ENCODE results near the gene BICRAL.
"Not testable (repeated sequence)": the region's sequence is repeated elsewhere in the genome, so short reads cannot be mapped to it uniquely, and the experiment has no call there.

The BICRAL gene

DNA sequence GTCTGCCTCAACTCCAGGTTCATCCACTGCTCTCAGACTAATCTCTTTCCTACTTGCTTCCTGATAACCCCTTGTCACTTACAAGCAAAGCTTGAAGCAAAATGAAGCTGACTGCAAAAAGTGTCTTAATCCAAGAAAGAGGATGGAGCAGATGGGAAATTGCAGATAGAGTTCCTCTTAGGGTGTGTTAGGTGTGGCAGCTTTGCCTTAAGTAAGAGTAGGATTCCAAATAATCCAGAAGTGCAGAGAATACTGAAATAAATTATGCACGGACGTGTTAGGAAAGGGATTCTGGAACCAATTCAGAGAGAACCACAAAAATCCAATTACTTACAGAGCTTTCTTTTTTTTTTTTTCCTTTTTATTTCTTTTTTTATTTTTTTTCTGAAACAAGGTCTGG lies 91.5 kb downstream of the BICRAL start:
- Histone ChIP-seq H3K27ac (no peak overlapping the region), H3K4me3 (no peak overlapping the region), H3K36me3 (peaks cover 9% of the 10 kb centered on the region; the same call in 1 of the 2 replicates), H3K9me3 (no peaks in the 10 kb centered on the region), H3K9ac (no peak overlapping the region), H4K20me1 (no peaks in the 10 kb centered on the region), H3K27me3 (no peaks in the 10 kb centered on the region), H3K4me2 (no peak overlapping the region), H3K4me1 (peaks cover 9% of the 10 kb centered on the region)
- TF ChIP-seq Cebpa-rat (IDR thresholded peaks at IDR 0.05) = no peak

DNA sequence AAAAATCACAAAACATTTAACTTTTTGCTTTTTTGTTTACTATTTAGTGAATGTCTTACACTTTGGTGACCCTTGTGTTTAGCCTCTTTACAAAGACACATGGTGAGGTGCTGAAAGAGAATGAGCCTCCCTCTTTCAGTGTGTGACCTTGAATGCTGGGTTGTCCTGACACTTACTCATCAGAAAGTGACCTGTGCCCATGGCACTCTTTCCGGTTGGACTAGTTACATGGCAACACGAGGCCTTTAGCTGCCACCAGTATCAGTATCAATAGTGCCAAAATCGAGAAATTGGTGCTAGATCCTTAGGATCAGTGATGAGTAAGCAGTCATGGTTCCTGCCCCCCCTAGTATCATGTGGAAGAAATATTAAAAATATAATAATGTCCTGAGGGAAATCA lies 95.8 kb downstream of the BICRAL start:
- H3K9me3 ChIP-seq = no peaks in the 10 kb centered on the region
- peaks cover 29% of the 10 kb centered on the region for H3K4me1 ChIP-seq
- H3K4me2 ChIP-seq = no peak overlapping the region
- H3K36me3 ChIP-seq = peaks cover 18% of the 10 kb centered on the region
- no peaks in the 10 kb centered on the region for H3K27me3 ChIP-seq
- no peak overlapping the region for H3K9ac ChIP-seq
- H3K27ac ChIP-seq = no peak overlapping the region
- H4K20me1 ChIP-seq = peaks cover 19% of the 10 kb centered on the region
- no peak for TF ChIP-seq Cebpa-rat (IDR thresholded peaks at IDR 0.05)
- no peak overlapping the region for H3K4me3 ChIP-seq

DNA sequence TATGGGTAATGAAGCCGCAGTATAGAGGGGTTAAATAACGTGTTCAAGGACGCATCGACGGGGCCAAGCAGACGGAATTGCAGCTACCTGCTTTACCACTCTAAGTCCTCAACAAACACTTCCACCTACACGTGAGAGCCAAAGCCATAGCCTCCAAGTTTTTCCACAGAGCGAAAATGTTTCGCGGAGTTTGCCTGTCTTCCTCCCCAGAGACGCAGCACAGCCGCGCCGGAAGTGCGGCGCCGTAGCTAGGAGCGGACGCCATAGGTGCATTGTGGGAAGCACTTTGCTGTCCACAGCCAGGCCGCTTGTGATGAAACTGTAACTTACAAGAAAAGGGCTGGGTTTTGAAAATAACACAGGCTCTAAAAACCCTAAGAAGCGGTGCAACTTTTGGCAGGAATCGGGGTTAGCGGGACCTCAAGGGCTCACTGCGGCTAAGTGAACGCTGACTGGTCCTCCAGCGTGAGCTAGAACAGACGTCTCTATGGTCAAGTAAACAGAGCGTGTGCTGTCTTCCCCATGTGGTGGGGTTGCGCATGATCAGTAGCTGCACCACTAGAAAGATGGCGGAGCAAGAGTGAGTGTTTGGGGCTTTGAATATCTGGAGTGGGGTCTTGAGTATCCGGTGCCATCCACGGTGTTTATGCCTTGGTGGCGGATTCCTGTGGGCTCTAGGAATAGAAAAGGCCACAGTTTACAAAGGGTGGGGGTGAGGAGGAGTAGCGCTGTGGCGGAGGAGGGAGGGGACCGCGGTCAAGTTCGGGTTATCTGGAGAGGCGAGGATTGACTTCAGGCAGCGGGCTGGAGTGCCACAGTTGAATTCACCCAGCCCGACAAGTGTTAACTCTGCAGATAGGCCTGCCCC lies 97.8 kb downstream of the BICRAL start, which contains the start of gene RPL7L1:
TSS of gene RPL7L1 (plus strand) at position 245 of the 868 bp plus-strand sequence. CDS start at position 540, 295 bp downstream.
- Histone ChIP-seq H3K27ac (peak within 1 kb of the TSS; percentile 98), H4K20me1 (peaks cover 38% of the 10 kb centered on the region), H3K9me3 (no peaks in the 10 kb centered on the region), H3K36me3 (peaks cover 37% of the 10 kb centered on the region), H3K4me3 (peak within 1 kb of the TSS; percentile 86), H3K27me3 (no peaks in the 10 kb centered on the region), H3K4me2 (peak within 1 kb of the TSS; percentile 88), H3K4me1 (peaks cover 33% of the 10 kb centered on the region), H3K9ac (peak within 1 kb of the TSS; percentile 99)
- no peak for TF ChIP-seq Cebpa-rat (IDR thresholded peaks at IDR 0.05)

DNA sequence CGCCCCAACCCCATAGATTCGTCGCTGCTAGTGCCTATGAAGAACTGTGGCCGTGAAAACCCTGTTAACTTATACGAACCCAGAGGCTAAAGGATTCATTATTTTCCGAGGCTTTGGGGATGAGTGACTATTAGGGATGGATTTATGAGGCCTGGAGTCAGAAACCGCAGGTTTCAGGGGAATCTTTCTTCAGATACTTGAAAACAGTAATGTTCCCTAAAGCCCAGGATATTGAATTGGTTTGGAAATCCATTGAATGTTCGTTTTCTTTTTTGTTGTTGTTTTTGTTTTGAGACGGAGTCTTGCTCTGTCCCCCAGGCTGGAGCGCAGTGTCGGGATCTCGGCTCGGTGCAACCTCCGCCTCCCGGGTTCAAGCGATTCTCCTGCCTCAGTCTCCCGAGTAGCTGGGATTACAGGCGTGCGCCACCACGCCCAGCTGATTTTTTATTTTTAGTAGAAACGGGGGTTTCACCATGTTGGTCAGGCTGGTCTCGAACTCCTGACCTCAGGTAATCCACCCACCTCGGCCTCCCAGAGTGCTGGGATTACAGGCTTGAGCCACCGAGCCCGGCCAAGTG lies 98.5 kb downstream of the BICRAL start:
- H3K27me3 ChIP-seq, H3K9me3 ChIP-seq: not testable (repeated sequence)
- peaks cover 45% of the 10 kb centered on the region for H4K20me1 ChIP-seq
- H3K4me1 ChIP-seq = peaks cover 33% of the 10 kb centered on the region
- peak overlapping the region; percentile 86 for H3K4me3 ChIP-seq
- peak overlapping the region; percentile 98 for H3K27ac ChIP-seq
- H3K9ac ChIP-seq = peak overlapping the region; percentile 99
- peak overlapping the region; percentile 88 for H3K4me2 ChIP-seq
- H3K36me3 ChIP-seq = peaks cover 44% of the 10 kb centered on the region

DNA sequence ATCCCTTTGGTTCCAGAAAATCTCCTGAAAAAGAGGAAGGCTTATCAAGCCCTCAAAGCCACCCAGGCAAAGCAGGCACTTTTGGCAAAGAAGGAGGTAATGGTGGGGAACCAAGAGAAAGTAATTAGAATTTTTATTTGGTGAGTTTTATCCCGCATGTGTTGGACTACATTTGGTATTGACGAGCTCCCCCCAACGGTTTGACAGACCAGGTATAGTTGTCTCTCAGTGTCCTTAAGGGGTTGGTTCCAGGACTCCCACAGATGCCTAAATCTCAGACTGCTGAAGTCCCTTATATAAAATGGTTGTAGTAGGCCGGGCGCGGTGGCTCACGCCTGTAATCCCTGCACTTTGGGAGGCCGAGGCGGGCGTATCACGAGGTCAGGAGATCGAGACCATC lies 99.0 kb downstream of the BICRAL start:
- H3K36me3 ChIP-seq = peaks cover 49% of the 10 kb centered on the region
- H3K4me1 ChIP-seq = peaks cover 33% of the 10 kb centered on the region
- H3K9ac ChIP-seq = peak overlapping the region; percentile 99
- peaks cover 51% of the 10 kb centered on the region for H4K20me1 ChIP-seq
- not testable (repeated sequence) for H3K27me3 ChIP-seq, H3K9me3 ChIP-seq
- peak overlapping the region; percentile 98 for H3K27ac ChIP-seq
- H3K4me3 ChIP-seq = peak overlapping the region; percentile 86
- peak overlapping the region; percentile 88 for H3K4me2 ChIP-seq

DNA sequence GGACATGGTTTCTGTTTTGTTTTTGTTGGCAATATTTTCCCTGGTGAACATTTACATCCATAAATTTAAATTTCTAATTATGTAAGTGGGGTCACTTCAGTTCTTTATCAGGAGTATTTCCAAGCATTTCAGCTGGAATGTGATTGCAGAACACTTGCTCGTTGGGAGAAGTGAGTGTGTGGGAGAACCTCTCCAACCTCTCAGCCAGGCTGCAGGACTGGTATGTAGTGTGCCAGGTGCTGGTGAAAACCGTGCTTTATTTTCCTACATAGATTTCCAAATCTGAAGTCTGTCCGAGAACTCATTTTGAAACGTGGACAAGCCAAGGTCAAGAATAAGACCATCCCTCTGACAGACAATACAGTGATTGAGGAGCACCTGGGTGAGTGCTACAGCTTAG lies 103.8 kb downstream of the BICRAL start:
- Histone ChIP-seq H3K9ac (no peak overlapping the region), H3K36me3 (peaks cover 72% of the 10 kb centered on the region), H3K4me3 (no peak overlapping the region), H3K9me3 (no peaks in the 10 kb centered on the region), H3K27ac (no peak overlapping the region), H4K20me1 (peaks cover 64% of the 10 kb centered on the region), H3K4me2 (no peak overlapping the region), H3K4me1 (peaks cover 37% of the 10 kb centered on the region), H3K27me3 (no peaks in the 10 kb centered on the region)
- no peak for TF ChIP-seq Cebpa-rat (IDR thresholded peaks at IDR 0.05)

DNA sequence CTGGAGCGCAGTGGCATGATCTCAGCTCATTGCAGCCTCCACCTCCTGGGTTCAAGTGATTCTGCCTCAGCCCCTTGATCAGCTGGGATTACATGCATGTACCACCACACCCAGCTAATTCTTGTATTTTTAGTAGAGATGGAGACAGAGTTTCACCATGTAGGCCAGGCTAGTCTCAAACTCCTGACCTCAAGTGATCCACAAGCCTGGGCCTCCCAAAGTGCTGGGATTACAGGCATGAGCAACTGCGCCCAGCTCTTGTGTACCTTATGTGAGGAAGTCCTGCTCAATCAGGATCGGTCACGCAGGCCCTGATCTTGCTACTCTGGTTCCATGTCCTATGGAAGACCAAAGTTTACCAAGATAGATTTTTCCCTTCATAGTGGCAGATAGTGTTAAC lies 106.3 kb downstream of the BICRAL start:
- not testable (repeated sequence) for H3K4me2 ChIP-seq, H3K27me3 ChIP-seq, H3K4me3 ChIP-seq, H3K9me3 ChIP-seq, H3K27ac ChIP-seq, H3K9ac ChIP-seq
- peaks cover 50% of the 10 kb centered on the region for H3K36me3 ChIP-seq
- H3K4me1 ChIP-seq = peaks cover 36% of the 10 kb centered on the region
- peaks cover 40% of the 10 kb centered on the region for H4K20me1 ChIP-seq

DNA sequence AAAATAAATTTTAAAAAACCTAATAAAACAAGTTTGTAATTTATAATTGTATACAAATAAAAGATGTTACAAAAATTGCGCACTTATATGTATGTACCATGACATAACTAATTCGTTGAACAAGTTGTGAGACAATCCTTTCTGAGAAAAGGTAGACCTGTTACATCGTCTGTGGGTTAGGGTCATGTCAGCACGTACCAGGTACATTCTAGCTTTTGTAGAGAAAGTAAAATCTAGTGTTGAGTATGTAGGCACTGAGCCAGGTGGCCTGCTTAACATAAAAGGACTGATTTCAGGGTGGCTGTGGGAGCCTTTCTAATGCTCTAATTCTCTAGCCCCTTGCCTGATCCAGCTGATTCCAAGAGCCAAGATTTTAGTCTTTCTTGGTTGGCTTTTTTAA lies 108.0 kb downstream of the BICRAL start:
- no peak for TF ChIP-seq Cebpa-rat (IDR thresholded peaks at IDR 0.05)
- peak overlapping the region; percentile 89; the same call in 1 of the 2 replicates for H3K27ac ChIP-seq

DNA sequence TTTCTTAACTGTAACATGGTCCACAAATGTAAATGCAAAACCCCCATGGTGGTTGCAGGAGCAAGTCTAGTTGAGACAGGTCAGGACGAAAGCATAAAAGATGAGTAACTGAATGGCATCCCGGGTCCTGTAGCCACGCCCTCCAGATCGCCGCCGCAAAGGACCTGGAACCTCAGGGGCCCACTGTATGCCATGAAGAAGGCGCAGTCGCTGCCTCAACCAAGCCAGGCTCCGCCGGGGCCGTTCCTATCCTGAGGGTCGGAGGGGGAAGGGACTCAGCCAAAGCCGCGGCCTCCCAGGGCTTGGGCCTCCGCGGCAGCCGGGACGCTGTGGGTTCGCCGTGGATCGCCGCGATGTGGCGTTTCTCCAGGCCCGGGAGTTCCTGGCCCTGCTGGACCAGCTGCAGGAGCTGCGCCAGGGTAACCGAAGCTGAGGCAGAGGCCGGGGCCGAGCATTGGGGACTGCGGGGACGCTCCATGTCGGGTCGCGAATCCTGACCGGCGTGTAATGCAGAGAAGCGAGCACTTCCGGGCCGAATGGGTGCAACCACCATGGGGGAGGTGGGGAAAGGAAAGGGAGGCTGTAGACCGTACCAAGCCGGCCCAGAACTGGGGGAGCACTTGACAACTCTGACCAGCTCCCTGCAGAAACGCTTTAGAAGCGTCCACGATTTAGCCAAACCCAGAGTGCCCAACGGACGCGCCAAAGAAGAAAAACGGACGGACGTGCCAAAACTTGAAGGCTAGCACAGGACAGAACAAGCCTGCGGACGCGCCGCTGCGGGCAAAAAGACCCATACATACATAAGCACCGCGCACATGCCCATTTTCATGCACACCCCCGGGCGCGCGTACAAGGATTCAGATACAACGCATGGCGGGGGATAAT lies 108.7 kb downstream of the BICRAL start:
- Histone ChIP-seq H3K36me3 (peaks cover 26% of the 10 kb centered on the region), H3K9ac (peak overlapping the region; percentile 92), H4K20me1 (peaks cover 16% of the 10 kb centered on the region), H3K27me3 (no peaks in the 10 kb centered on the region), H3K27ac (peak overlapping the region; percentile 89), H3K4me1 (peaks cover 52% of the 10 kb centered on the region), H3K9me3 (no peaks in the 10 kb centered on the region), H3K4me3 (peak overlapping the region; percentile 76), H3K4me2 (peak overlapping the region; percentile 82)
- no peak for TF ChIP-seq Cebpa-rat (IDR thresholded peaks at IDR 0.05)

More for the DNA sequence above, 108.0 kb downstream of the BICRAL start:
- Histone ChIP-seq H4K20me1 (peaks cover 23% of the 10 kb centered on the region), H3K9ac (peak overlapping the region; percentile 92), H3K9me3 (no peaks in the 10 kb centered on the region), H3K36me3 (peaks cover 33% of the 10 kb centered on the region), H3K4me1 (peaks cover 52% of the 10 kb centered on the region), H3K4me2 (peak overlapping the region; percentile 82), H3K27me3 (no peaks in the 10 kb centered on the region), H3K4me3 (peak overlapping the region; percentile 76)
